Caki2 (cell line): Measurements from ENCODE around the gene PNPLA2. TPM values are rescaled to one million over a fixed set of nuclear protein-coding genes. Genes with fewer than 3 reads are reported as not detected.

Experiments
- DNase-seq: peaks from one replicate; pipeline ENCODE4 v3.0.0-alpha.2; 2015; ENCODE audit warnings: low read depth
- in situ Hi-C: cut with HindIII; loops from 2 replicates; pipeline ENCODE4 v1.10.0; 2016; ENCODE audit warnings: low sequenced_read_pairs, low pct_unique_long_range_greater_than_20kb, mixed read lengths
- total RNA-seq: library from RNA; depleted of rRNA; stranded (reverse); fragments of >200 nt; shearing (Covaris generic); gene quantifications from 2 replicates; pipeline ENCODE4 v1.2.3, GENCODE V29; 2014; ENCODE audit warnings: low replicate concordance

Gene PNPLA2
- total RNA-seq, 1 experiment from 2014 or later = 11.6 TPM

DNA sequence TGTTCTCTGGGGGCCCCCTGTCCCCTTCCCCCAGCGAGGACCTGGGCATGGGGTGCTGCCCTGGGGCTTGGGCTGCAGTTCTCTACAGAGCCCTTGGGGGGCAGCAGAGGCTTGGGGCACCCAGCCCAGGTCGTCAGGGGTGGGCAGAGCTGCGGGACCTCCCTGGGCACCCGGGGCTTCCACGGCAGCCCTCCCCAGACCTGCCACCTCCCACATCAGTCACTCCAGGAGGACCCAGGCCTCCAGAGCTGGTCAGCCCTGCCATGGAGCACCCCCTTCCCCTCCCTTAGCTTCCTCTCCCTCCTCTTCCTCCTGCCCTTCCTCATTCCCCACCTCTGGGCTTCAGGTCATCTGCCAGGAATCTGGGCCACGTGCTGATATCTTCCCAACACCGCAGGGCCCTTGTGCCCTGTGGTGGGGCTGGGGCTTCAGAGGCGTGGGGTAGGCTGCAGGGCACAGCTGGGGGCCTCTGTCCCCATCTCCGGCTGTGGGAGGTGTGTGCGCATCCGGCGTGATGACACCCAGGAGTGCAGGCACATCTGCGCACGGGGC is 29.7 kb downstream of the PNPLA2 start:
- DNase-seq = no peak
- in situ Hi-C loops = no loop called here

DNA sequence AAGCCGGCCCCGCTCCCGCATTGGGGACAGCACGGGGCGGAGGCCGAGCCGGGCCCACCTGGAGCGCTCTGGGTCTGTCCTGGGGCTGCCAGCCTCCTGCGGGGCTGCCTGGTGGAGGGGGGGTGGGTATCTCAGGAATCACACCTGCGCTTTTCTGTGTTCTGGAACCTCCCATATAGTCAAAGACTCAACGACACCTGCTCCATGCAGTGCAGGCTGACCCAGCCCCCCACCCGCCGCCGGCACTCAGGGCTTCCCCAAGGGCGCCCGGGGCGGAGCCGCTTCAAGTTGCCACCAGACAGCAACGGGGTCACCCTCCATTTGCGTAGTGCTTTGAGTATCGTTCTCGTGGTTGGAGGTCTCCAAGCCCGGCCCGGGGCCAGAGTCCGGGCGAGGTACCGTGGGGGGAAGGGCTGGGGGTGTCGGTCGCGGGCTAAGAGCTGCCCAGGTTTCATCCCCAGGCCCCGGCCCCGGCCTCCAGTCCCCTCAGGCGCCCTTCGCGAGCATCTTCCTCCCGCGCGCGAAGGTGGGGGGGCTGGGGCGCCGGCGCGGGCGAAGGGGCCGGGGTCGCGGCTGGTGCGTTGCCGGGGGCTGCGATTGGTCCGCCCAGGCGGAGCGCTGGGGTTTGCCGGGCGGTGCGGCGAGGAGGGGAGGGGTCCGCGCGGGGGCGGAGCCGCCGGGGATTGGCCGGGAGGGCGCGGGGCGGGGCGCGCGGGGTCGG is 30.6 kb downstream of the PNPLA2 start:
- in situ Hi-C loops = no loop called here
- no peak for DNase-seq

DNA sequence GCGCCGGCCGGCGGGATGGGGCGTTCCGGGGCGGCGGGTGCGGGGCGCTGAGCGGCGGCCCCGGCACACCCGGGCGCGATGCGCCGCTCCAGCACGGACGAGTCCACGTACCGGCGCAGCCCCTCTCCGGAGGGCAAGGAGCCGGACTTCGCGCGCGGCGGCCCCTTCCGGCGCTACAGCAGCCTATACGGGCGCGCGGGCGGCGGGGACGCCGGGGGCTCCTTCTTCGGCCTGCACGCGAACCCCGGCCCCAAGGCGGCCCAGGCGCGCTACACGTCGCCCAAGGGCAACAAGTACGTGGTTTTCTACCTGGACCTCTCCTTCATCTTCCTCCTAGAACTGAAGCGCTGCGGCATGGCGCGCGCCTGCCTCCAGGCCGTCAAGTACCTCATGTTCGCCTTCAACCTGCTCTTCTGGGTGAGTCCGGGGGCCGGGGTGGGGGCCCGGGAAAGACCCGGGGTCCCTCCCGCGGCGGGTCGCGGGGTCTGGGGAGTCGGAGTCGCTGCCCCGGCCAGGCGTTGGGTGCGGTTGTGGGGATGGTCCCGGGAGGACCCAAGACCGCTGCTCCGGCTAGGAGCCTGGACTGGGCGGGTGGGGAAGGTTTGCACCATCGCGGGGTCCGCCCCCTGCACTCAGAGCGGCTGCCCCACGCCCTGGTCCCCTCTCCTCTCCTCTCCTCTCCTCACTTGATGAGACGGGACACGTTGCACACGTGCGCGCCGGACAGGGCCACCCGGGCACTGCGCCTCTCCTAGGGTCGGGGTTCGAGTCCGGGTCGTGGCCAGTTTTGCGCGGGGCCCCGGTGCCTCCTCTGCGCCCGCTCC is 31.4 kb downstream of the PNPLA2 start:
- no peak for DNase-seq
- in situ Hi-C loops = no loop called here

DNA sequence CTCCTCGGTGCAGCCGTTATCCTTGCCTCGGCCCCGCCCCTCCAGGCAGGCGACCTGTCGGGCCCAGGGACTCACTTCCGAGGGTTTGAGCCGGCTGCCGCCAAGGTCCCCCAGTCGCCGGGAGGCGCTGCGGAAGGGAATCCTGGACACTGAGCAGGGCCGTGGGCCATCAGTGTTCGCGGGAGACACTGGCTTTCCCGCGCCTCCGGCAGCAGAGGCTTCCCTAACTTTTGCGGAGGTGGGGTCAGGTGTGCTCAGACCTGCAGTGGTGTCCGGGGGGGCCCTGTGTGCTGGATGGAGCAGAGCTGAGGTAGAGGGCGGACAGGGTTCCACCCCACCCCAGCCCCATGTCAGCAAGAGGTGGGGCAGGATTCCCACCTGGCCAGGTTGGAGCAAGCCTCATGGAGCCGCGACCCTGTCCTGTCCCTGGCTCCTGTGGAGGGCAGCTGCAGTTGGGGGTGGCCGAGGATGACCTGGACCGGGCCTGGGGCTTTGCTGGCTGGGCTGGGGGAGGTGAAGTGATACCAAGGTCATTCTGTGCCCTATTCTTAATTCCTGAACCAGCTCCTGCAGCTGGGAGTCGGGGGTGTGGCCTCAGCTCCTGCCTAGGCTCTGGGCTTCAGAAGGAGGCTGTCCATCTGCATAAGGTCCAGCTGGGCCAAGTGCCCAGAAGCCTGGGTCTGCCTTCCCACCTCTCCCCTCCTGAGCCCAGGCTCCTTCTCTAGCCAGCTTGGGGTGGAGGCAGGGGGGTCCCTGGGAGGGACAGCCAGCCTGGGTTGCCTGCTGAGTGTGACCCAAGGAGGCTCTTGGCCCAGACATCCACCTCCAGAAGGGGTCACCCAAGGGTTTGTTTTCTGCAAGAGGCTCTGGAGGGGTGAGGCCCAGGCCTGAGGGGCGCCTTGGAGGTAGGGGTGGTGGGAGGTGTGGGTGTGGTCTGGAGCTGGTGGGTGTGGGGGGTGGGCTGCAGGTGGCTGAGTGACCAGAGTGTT is 32.4 kb downstream of the PNPLA2 start:
- in situ Hi-C loops = no loop called here

DNA sequence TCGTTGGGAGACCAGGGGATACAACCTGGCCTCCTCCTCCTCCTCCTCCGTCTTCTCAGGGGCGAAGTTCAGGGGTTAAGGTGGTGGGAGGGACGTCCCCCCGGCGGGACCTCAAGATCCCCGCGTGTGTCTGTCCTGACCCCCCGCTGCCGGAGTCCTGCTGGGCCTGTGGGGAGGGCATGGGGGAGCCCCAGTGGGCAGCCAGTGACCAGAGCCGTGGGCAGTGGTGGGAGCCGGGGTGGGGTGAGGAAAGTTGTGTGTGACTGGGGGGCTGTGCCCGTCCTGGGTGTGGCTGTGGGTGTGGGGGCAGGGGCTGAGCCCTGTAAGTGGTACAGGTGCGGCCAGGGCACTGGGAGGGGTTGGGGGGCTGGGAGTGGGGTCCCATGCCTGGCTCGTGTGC is 34.0 kb downstream of the PNPLA2 start:
- no peak for DNase-seq
- in situ Hi-C loops = no loop called here

More for the DNA sequence above, 32.4 kb downstream of the PNPLA2 start:
- DNase-seq = no peak

DNA sequence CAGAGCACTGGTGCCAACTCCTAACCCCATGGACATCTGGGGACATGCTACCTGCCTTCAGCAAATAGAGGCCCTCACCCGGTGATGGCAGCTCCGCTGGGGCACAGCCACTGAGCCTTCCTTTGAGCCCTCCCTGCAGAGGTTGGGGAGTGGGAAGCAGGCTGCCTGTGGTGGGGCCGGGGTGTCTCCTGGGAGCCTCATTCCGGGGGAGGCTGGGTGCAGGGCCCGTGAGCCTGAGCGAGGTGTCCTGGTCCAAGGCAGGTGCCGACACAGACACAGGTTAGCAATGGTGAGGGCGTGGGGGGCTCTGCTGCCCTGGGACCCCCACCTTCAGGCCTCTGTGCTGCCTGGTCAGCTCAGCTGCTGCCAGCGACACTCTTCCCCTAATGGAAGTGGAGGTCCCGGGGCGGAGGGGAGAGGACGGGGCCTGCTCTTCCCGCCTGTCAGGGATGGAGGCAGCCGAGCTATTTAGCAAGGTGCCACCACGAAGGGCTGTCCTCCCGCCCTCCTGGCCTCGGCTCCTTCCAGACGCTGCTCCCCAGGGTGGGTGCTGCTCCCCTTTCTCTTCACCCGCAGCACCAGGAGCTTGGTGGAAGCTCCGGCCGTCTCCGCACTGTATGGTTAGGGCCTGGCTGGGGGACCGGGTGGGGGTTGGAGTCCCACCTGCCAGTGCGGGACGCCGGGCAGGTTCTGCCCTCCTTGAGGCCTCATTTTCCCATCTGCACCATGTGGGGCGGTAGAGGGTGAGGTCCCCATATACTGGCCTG is 35.2 kb downstream of the PNPLA2 start:
- no peak for DNase-seq
- in situ Hi-C loops = no loop called here

DNA sequence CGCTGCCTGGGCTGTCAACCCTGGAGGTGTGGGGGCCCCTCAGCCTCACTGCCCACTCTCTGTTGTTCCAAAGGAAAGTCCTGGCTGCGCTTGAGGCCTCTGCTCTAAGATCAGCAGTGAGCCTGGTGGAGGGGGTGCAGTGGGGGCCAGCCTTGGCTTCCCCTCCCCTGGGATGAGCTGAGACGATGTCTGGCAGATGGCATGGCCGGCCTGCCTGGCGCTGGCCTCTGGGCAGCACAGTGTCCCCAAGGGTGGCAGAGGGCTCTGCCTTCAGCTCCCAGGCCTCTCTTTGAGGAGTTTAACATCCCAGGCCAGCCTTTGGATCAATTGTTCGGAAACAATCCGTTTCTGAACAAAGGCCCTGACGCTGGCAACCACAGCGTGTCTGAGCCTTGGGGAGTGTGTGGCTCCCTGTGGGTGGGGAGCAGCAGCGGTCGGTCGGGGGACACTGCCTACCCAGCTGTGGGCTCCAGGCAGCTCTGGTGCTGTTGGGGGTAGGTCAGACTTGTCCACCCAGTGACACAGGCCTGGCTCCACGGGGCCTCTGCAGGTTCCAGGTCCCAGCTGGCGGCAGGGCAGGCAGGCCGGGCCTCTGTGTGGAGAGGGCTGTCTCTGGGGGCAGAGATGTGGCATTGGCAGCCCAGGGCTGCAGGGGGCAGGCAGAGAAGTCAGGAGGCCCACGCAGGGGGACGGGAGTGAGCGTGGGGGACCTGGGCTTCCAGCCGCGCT is 36.1 kb downstream of the PNPLA2 start:
- no peak for DNase-seq
- in situ Hi-C loops = no loop called here

DNA sequence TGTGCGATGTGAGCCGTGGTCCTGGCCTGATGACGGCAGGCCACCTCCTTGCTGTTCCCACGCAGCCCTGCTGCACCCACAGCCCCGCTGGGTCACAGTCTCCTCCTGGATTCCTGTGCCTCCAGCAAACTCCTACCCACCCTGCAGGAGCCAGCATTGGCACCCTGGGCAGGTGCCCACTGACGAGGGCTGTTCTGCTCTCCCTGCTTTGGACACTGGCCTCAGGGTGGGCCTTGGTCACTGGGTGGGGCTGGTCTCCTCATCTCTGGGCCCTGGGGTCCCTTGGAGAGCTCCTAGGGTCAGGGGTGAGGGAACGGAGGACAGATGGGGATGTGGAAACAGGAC is 36.6 kb downstream of the PNPLA2 start:
- in situ Hi-C loops = no loop called here
- no peak for DNase-seq

DNA sequence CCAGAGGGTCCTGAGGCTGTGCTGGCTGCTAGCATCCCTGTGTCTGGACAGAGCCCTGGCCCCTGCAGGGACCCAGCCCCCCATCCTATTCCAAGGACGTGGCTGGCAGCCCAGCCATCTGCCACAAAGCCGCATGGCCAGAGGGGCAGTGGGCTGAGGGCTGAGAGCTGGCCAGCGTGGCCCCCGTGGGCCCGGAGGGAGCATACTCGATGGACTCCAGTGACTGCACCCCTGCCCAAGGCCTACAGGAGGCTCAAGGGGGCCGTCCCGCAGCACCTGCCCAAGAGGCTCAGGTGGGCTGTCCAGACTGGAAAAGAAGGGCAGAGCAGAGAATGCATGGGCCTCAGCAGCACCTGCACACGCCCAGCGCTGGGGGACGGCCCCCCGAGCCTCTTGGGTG is 37.1 kb downstream of the PNPLA2 start:
- DNase-seq = no peak
- in situ Hi-C loops = no loop called here

DNA sequence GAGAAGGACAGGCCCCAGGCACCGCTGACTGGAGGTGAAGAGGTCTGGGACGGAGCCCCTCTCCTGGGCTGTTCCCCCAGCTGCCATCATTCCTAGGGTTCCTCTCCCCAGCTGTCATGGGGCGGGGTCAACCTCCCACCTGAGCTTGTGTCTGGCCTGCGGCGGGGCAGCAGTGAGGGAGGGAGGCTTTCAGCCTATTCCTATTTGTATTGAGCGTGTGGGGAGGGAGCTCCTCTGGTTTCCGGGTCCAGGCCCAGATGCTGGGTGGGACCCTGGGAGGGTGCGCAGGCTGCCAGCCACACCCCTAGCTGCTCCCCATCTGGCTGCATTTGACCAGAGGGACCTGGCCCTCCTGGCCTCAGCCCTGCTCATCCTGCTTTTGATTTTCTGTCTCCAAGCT is 37.7 kb downstream of the PNPLA2 start:
- DNase-seq = no peak
- in situ Hi-C loops = no loop called here

DNA sequence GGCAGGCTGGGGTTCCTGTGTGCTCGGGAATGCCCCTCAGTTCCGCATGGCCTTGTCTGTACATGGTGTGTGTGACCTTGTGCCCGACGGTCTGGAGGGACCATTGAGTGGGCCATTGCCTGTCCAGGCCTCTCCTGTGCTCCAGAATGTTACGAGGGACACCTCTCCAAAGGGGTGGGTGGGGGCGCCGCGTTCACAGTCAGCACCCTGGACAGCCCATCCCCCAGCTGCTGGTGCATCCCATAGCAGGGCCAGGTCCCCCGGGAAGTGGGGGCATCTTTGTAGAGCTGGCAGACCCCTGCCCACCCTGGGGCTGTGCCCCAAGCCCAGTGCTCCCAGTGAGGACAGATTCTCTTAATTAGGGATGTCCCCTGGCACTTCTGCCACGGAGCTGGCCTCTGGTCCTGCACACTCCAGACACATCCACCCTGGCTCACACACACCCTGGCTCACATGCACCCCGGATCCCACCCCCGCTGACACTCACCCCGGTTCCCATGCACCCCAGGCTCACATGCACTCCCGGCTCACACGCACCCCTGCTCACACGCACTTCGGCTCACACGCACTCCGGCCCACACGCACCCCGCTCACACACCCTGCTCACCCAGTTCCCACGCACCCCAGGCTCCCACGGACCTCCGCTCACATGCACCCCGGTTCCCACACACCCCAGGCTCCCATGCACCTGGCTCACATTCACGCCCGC is 39.5 kb downstream of the PNPLA2 start:
- in situ Hi-C loops = no loop called here
- no peak for DNase-seq

DNA sequence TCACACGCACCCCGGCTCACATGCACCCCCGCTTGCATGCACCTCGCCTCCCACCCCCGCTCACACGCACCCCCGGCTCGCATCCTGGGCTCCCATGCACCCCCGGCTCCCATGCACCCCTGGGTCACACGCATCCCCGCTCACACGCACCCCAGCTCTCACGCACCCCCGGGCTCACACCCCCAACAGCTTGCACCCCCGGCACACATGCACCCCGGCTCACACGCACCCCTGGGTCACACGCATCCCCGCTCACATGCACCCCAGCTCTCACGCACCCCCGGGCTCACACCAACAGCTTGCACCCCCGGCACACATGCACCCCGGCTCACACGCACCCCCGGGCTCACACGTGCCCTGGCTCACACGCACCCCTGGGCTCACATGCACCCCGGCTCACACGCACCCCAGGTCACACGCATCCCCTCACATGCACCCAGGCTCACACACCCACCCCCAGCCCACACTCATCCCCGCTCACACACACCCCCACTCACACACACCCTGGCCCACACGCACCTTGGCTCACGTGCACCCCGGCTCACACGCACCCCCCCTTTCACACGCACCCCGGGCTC is 40.1 kb downstream of the PNPLA2 start:
- in situ Hi-C loops = no loop called here
- DNase-seq = no peak

DNA sequence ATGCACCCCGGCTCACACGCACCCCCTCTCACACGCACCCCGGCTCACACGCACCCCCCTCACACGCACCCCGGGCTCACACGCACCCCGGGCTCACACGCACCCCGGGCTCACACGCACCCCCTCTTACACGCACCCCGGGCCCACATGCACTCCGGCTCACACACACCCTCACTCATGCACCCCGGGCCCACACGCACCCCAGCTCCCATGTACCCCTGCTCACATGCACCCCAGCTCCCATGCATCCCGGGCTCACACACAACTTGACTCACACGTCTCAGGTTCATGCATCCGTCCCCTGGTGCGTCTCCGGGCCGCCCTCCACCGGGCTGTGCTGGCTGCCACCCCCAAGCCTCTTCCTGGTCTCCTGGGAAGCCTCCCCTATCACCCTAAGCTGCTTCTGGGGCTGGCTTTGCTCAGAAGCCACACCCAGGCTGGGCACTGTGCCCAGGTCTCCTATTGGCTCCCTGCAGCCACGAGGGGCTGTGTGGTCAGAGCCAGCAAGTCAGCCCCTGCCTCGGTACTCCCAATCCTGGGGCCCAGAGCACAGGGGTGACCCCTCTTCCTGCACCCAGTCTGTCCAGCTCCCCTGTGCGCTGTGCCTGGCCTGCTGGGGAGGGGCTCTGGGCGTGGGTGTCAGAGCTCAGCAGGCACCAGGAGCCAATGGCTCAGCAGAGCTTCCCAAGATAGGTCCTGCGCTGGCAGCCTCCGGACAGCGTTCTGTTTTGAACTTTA is 40.8 kb downstream of the PNPLA2 start:
- DNase-seq = peak; percentile 61
- in situ Hi-C loops = no loop called here

DNA sequence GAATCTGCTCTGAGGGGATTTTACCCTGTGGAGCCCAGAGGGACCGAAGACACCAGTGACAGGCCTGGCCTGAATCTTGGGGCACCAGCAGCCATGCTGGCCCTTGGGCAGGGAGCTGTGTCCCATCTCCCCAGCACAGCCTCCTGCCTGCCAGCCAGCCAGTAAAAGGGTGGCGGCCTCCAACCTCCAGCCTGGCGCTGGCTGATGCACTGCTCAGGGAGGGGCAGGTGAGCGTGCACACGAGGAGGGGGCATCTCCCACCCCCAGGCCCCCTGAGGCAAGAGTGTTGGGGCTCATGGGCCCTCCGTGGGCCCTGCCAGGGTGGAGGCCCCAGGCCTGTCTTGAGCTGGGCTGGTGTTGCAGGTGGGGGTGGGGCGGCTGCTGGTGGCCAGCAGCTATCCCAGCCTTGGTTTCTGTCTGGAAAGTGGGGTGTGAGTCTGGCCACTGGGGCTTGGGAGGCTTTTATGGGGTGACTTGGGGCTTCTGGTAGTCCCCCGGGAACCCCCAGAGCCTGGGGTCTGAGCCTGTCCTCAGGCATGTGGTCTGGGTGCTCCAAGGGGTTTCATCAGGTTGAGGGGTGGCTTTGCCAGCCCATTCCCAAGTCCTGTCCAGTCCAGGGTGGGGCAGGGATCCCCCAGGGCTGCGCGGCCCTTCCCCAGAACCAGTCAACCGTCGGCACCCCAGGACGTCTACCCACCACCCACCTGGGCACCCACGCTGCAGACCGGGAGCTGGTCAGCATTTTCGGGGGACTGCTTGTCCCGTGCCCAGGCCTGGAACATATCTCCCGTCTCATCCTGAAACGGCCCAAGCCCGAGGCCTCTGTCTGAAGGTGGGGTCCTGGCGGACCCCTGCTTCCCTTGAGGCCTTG is 41.8 kb downstream of the PNPLA2 start:
- in situ Hi-C loops = no loop called here
- no peak for DNase-seq

DNA sequence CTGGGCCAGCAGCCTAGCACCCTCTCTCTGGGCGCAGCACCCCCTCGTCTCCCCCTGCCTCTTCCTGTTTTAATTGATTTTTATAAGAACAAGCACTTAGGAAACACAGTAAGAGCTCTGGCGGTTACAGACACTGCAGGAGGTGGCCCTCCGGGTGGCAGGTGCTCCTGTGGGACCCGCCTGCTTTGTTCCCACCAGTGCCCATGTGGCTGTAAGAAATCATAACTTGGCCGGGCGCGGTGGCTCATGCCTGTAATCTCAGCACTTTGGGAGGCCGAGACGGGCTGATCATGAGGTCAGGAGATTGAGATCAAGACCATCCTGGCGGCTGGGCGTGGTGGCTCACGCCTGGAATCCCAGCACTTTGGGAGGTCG is 42.4 kb downstream of the PNPLA2 start:
- DNase-seq = no peak
- in situ Hi-C loops = no loop called here
